T-helper 22 cell (primary cell): ENCODE measurements around the gene FNDC3B.
"Not testable (repeated sequence)": the region's sequence is repeated elsewhere in the genome, so short reads cannot be mapped to it uniquely, and the experiment has no call there.

Source experiments
- DNase-seq: peaks from one replicate; pipeline ENCODE4 v3.0.0-alpha.2; 2020; ENCODE audit warnings: low read depth

The FNDC3B gene

GRCh38 chr3:172039436-172040077 is at the start of gene FNDC3B:
TSS of gene FNDC3B (plus strand) at chr3:172039578. CDS start at chr3:172112480, 72,902 bp downstream.
- peak; percentile 82 for DNase-seq

- not testable (repeated sequence) for DNase-seq
These were observed 49.1 kb upstream of the FNDC3B start for GRCh38 chr3:171990239-171990638.

- no peak for DNase-seq
These were observed 48.2 kb upstream of the FNDC3B start for GRCh38 chr3:171991166-171991565.

- DNase-seq: no peak
These were observed 44.5 kb upstream of the FNDC3B start for GRCh38 chr3:171994646-171995428.

- no peak for DNase-seq
These were observed 43.9 kb upstream of the FNDC3B start for GRCh38 chr3:171995486-171995885.

- DNase-seq: no peak
These were observed 43.1 kb upstream of the FNDC3B start for GRCh38 chr3:171996178-171996817.

GRCh38 chr3:171998731-171999130 is 40.6 kb upstream of the FNDC3B start:
- DNase-seq: not testable (repeated sequence)

GRCh38 chr3:172001616-172002015 is 37.8 kb upstream of the FNDC3B start:
- not testable (repeated sequence) for DNase-seq

GRCh38 chr3:172002512-172003078 is 36.8 kb upstream of the FNDC3B start:
- no peak for DNase-seq

- DNase-seq: no peak
These were observed 36.2 kb upstream of the FNDC3B start for GRCh38 chr3:172003146-172003545.

- no peak for DNase-seq
These were observed 32.4 kb upstream of the FNDC3B start for GRCh38 chr3:172007065-172007370.

- DNase-seq: no peak
These were observed 29.6 kb upstream of the FNDC3B start for GRCh38 chr3:172009803-172010202.

- no peak for DNase-seq
These were observed 26.6 kb upstream of the FNDC3B start for GRCh38 chr3:172012775-172013174.

- DNase-seq: no peak
These were observed 25.2 kb upstream of the FNDC3B start for GRCh38 chr3:172014145-172014544.

GRCh38 chr3:172018364-172018763 is 21.0 kb upstream of the FNDC3B start:
- DNase-seq: no peak

- no peak for DNase-seq
These were observed 18.6 kb upstream of the FNDC3B start for GRCh38 chr3:172020763-172021162.

- no peak for DNase-seq
These were observed 18.2 kb upstream of the FNDC3B start for GRCh38 chr3:172021164-172021563.

GRCh38 chr3:172021859-172022258 is 17.5 kb upstream of the FNDC3B start:
- no peak for DNase-seq

- no peak for DNase-seq
These were observed 15.5 kb upstream of the FNDC3B start for GRCh38 chr3:172023915-172024314.

- DNase-seq: no peak
These were observed 14.7 kb upstream of the FNDC3B start for GRCh38 chr3:172024679-172025078.

- DNase-seq: no peak
These were observed 9.8 kb upstream of the FNDC3B start for GRCh38 chr3:172029425-172030098.

- DNase-seq: no peak
These were observed 9.2 kb upstream of the FNDC3B start for GRCh38 chr3:172030181-172030580.
